ENCODE results near the gene CD93. TPM values are rescaled to one million over a fixed set of nuclear protein-coding genes. Genes with fewer than 3 reads are reported as not detected.

CD93 gene
- total and polyA plus RNA-seq, 2 of the 8 experiments (the other 6 are each of a cell fraction or from before 2014, with no cell fraction given) = under 0.01 to 0.07 TPM

DNA sequence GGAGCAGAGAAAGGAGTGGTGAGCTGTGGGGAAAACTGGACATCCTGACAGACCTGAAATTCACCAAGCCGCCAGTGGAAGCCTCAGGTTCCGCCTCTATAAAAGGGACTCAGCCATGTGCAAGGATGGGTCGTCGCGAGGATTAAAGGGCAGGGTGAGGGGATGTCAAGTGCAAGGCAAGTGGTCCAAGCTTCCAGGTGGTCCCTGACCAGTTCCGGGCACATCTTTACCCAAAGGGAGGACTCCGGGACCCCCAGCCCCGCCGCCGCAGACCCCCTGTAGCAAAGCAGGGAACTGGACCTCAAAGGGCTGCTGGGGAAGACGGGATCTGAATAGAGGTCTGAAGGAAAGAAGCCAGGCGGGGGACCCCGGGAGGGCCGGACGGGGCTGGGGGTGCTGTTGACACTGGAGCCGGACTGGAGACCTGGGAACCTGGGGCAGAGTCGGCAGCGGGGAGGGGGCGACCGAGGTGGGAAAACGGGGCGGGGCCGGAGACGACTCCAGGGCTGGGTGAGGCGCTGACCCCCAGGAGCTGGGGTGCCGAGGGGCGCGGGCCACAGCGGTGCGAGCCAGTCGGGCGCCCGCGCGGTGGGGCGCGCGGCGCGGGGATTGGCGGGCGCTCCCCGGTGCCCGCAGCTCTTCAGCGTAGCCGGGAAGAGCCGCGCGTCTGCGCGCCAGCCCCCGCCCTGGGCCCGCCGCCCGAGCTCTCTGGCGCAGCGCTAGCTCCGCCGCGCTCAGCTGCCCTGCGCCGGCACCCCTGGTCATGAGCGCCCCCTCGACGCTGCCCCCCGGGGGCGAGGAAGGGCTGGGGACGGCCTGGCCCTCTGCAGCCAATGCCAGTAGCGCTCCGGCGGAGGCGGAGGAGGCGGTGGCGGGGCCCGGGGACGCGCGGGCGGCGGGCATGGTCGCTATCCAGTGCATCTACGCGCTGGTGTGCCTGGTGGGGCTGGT lies 51.1 kb downstream of the CD93 start, which contains the start of gene SSTR4 (continued):
- TF ChIP-seq, protein P1, sequence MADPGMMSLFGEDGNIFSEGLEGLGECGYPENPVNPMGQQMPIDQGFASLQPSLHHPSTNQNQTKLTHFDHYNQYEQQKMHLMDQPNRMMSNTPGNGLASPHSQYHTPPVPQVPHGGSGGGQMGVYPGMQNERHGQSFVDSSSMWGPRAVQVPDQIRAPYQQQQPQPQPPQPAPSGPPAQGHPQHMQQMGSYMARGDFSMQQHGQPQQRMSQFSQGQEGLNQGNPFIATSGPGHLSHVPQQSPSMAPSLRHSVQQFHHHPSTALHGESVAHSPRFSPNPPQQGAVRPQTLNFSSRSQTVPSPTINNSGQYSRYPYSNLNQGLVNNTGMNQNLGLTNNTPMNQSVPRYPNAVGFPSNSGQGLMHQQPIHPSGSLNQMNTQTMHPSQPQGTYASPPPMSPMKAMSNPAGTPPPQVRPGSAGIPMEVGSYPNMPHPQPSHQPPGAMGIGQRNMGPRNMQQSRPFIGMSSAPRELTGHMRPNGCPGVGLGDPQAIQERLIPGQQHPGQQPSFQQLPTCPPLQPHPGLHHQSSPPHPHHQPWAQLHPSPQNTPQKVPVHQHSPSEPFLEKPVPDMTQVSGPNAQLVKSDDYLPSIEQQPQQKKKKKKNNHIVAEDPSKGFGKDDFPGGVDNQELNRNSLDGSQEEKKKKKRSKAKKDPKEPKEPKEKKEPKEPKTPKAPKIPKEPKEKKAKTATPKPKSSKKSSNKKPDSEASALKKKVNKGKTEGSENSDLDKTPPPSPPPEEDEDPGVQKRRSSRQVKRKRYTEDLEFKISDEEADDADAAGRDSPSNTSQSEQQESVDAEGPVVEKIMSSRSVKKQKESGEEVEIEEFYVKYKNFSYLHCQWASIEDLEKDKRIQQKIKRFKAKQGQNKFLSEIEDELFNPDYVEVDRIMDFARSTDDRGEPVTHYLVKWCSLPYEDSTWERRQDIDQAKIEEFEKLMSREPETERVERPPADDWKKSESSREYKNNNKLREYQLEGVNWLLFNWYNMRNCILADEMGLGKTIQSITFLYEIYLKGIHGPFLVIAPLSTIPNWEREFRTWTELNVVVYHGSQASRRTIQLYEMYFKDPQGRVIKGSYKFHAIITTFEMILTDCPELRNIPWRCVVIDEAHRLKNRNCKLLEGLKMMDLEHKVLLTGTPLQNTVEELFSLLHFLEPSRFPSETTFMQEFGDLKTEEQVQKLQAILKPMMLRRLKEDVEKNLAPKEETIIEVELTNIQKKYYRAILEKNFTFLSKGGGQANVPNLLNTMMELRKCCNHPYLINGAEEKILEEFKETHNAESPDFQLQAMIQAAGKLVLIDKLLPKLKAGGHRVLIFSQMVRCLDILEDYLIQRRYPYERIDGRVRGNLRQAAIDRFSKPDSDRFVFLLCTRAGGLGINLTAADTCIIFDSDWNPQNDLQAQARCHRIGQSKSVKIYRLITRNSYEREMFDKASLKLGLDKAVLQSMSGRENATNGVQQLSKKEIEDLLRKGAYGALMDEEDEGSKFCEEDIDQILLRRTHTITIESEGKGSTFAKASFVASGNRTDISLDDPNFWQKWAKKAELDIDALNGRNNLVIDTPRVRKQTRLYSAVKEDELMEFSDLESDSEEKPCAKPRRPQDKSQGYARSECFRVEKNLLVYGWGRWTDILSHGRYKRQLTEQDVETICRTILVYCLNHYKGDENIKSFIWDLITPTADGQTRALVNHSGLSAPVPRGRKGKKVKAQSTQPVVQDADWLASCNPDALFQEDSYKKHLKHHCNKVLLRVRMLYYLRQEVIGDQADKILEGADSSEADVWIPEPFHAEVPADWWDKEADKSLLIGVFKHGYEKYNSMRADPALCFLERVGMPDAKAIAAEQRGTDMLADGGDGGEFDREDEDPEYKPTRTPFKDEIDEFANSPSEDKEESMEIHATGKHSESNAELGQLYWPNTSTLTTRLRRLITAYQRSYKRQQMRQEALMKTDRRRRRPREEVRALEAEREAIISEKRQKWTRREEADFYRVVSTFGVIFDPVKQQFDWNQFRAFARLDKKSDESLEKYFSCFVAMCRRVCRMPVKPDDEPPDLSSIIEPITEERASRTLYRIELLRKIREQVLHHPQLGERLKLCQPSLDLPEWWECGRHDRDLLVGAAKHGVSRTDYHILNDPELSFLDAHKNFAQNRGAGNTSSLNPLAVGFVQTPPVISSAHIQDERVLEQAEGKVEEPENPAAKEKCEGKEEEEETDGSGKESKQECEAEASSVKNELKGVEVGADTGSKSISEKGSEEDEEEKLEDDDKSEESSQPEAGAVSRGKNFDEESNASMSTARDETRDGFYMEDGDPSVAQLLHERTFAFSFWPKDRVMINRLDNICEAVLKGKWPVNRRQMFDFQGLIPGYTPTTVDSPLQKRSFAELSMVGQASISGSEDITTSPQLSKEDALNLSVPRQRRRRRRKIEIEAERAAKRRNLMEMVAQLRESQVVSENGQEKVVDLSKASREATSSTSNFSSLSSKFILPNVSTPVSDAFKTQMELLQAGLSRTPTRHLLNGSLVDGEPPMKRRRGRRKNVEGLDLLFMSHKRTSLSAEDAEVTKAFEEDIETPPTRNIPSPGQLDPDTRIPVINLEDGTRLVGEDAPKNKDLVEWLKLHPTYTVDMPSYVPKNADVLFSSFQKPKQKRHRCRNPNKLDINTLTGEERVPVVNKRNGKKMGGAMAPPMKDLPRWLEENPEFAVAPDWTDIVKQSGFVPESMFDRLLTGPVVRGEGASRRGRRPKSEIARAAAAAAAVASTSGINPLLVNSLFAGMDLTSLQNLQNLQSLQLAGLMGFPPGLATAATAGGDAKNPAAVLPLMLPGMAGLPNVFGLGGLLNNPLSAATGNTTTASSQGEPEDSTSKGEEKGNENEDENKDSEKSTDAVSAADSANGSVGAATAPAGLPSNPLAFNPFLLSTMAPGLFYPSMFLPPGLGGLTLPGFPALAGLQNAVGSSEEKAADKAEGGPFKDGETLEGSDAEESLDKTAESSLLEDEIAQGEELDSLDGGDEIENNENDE (IDR thresholded peaks at IDR 0.05; ENCODE audit: insufficient replicate concordance, low read length) = no peak
- no peak for TF ChIP-seq CREB1 (IDR thresholded peaks at IDR 0.05)
- TF ChIP-seq CEBPB (IDR thresholded peaks at IDR 0.05; ENCODE audit: low read depth, low read length) = no peak
- no peak for TF ChIP-seq POU5F1 (IDR thresholded peaks at IDR 0.05; ENCODE audit: low read depth, low read length)
- no peak for TF ChIP-seq POLR2AphosphoS5 (IDR thresholded peaks at IDR 0.05; ENCODE audit: low read depth, low read length)
- TF ChIP-seq SP2 (IDR thresholded peaks at IDR 0.05; ENCODE audit: low read length) = no peak
- no peak for TF ChIP-seq BCL11A (IDR thresholded peaks at IDR 0.05; ENCODE audit: low read depth in 2 of 2, low read length in 2 of 2)
- TF ChIP-seq SRF (IDR thresholded peaks at IDR 0.05; ENCODE audit: low read depth, low read length) = no peak
- no peak for TF ChIP-seq NRF1 (IDR thresholded peaks at IDR 0.05; ENCODE audit: low read depth, low read length)

All from H1 (cell line).